Endodermal cell (in vitro differentiated cells): Measurements from ENCODE around the gene SPATA31C1. TPM values are rescaled to one million over a fixed set of nuclear protein-coding genes. Genes with fewer than 3 reads are reported as not detected.

Experiments
- DNase-seq: peaks from one replicate; pipeline ENCODE4 v3.0.0-alpha.2; 2017
- H3K27ac ChIP-seq: 2 replicates; pipeline ENCODE4 v1.5.1; 2013; ENCODE audit warnings: mild to moderate bottlenecking, low read depth, low read length, moderate library complexity
- H3K27me3 ChIP-seq: 2 replicates; pipeline ENCODE4 v1.6.1; 2013; ENCODE audit warnings: mild to moderate bottlenecking, low read length, moderate library complexity; ENCODE audit not compliant: insufficient read depth, control insufficient read depth, poor library complexity, severe bottlenecking
- H3K36me3 ChIP-seq: 2 replicates; pipeline ENCODE4 v1.7.0; 2013; ENCODE audit warnings: mild to moderate bottlenecking, low read length, moderate library complexity; ENCODE audit not compliant: control insufficient read depth, insufficient read depth
- H3K4me1 ChIP-seq: one replicate; pipeline ENCODE4 v1.7.0; 2013; ENCODE audit warnings: low read length; ENCODE audit not compliant: control insufficient read depth, insufficient read depth
- H3K4me3 ChIP-seq: 2 replicates; pipeline ENCODE4 v1.5.1; 2013; ENCODE audit warnings: mild to moderate bottlenecking, low read length, moderate library complexity
- H3K9ac ChIP-seq: 2 replicates; pipeline ENCODE4 v1.6.1; 2013; ENCODE audit warnings: mild to moderate bottlenecking, low read length, moderate library complexity; ENCODE audit not compliant: poor library complexity, severe bottlenecking; ENCODE audit errors: extremely low read depth
- H3K9me3 ChIP-seq: 2 replicates; pipeline ENCODE4 v1.6.1; 2013; ENCODE audit warnings: mild to moderate bottlenecking, low read length, moderate library complexity; ENCODE audit not compliant: control insufficient read depth
- H3K27ac Mint-ChIP-seq: 2 replicates; pipeline ENCODE4 v1.8.0; 2020; ENCODE audit warnings: mixed read lengths
- H3K27me3 Mint-ChIP-seq: 2 replicates; pipeline ENCODE4 v1.8.0; 2021; ENCODE audit warnings: mild to moderate bottlenecking, mixed read lengths; ENCODE audit not compliant: insufficient read depth
- H3K36me3 Mint-ChIP-seq: 2 replicates; pipeline ENCODE4 v1.8.0; 2020; ENCODE audit warnings: low read depth, mixed read lengths
- H3K4me1 Mint-ChIP-seq: 2 replicates; pipeline ENCODE4 v1.8.0; 2020; ENCODE audit warnings: mixed read lengths
- H3K4me3 Mint-ChIP-seq: 2 replicates; pipeline ENCODE4 v1.8.0; 2020; ENCODE audit warnings: mild to moderate bottlenecking, moderate library complexity, mixed read lengths
- H3K9me3 Mint-ChIP-seq: 2 replicates; pipeline ENCODE4 v1.8.0; 2020; ENCODE audit warnings: mild to moderate bottlenecking, mixed read lengths
- WGBS, 2 experiments: methylation state at CpG; one replicate each; pipeline versions ENCODE4 v1.1.5 to v1.1.7; 2013; ENCODE audit warnings: missing lambda C conversion rate in 2 of 2, mixed read lengths in 1 of 2; ENCODE audit not compliant: insufficient coverage in 1 of 2, insufficient read length in 1 of 2; 5-methylcytosine and 5-hydroxymethylcytosine counted together
- total RNA-seq, 2 donors: library from RNA; stranded (reverse); fragmentation: NEBNext Ultra II Directional in 1 of 2; extraction: Animal tissue kit (Norgen Biotek cat#: 25700) in 1 of 2; gene quantifications; 2 replicates in 1 of 2; 3 replicates in 1 of 2; pipeline ENCODE4 v1.2.1, GENCODE V29; 2021
- TF ChIP-seq, protein P1 (sequence below): fragments of 200-600 bp; sonication (generic); conservative IDR thresholded peaks from 2 replicates; pipeline ENCODE4 v1.5.0; 2021; ENCODE audit warnings: antibody characterized with exemption, mild to moderate bottlenecking

SPATA31C1 gene
- total RNA-seq, 2 donors from 2014 or later: 0.09 TPM; not detected in 1

DNA sequence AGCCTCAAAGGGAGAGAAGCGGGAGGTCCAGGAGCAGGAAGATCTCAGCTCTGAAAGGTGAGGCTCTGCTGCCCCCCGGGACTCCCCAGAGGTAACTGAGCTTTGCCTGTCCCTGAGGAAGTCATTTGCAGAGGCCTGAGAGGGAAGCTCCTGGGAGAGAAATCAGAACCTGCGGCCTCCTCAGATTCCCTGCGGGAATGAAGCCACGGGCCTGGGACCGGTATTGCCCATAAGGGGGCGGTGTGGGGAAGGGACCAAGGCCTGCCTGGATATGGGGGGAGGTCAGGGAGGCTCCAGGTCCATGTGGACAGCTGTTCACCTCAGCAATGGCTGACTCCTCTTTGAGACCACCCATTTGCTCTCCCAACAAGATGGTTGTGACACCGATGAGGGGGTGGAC, 33.8 kb upstream of the SPATA31C1 start:
- peaks cover 2% of the 10 kb centered on the region for H3K4me1 Mint-ChIP-seq
- Histone ChIP-seq H3K4me1 (no peaks in the 10 kb centered on the region), H3K36me3 (no peaks in the 10 kb centered on the region), H3K27ac (no peak overlapping the region), H3K9ac (no peak overlapping the region), H3K27me3 (no peaks in the 10 kb centered on the region), H3K4me3 (no peak overlapping the region), H3K9me3 (no peaks in the 10 kb centered on the region)
- H3K9me3 Mint-ChIP-seq: no peaks in the 10 kb centered on the region
- no peak overlapping the region for H3K4me3 Mint-ChIP-seq
- peaks cover 4% of the 10 kb centered on the region for H3K27me3 Mint-ChIP-seq
- H3K36me3 Mint-ChIP-seq: no peaks in the 10 kb centered on the region
- TF ChIP-seq, protein P1, sequence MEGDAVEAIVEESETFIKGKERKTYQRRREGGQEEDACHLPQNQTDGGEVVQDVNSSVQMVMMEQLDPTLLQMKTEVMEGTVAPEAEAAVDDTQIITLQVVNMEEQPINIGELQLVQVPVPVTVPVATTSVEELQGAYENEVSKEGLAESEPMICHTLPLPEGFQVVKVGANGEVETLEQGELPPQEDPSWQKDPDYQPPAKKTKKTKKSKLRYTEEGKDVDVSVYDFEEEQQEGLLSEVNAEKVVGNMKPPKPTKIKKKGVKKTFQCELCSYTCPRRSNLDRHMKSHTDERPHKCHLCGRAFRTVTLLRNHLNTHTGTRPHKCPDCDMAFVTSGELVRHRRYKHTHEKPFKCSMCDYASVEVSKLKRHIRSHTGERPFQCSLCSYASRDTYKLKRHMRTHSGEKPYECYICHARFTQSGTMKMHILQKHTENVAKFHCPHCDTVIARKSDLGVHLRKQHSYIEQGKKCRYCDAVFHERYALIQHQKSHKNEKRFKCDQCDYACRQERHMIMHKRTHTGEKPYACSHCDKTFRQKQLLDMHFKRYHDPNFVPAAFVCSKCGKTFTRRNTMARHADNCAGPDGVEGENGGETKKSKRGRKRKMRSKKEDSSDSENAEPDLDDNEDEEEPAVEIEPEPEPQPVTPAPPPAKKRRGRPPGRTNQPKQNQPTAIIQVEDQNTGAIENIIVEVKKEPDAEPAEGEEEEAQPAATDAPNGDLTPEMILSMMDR: peak; percentile 74
- 75 to 84% methylated on average over 6 to 8 of the region's 8 CpGs for WGBS, 2 experiments
- peak; percentile 90 for DNase-seq
- H3K27ac Mint-ChIP-seq: no peak overlapping the region

DNA sequence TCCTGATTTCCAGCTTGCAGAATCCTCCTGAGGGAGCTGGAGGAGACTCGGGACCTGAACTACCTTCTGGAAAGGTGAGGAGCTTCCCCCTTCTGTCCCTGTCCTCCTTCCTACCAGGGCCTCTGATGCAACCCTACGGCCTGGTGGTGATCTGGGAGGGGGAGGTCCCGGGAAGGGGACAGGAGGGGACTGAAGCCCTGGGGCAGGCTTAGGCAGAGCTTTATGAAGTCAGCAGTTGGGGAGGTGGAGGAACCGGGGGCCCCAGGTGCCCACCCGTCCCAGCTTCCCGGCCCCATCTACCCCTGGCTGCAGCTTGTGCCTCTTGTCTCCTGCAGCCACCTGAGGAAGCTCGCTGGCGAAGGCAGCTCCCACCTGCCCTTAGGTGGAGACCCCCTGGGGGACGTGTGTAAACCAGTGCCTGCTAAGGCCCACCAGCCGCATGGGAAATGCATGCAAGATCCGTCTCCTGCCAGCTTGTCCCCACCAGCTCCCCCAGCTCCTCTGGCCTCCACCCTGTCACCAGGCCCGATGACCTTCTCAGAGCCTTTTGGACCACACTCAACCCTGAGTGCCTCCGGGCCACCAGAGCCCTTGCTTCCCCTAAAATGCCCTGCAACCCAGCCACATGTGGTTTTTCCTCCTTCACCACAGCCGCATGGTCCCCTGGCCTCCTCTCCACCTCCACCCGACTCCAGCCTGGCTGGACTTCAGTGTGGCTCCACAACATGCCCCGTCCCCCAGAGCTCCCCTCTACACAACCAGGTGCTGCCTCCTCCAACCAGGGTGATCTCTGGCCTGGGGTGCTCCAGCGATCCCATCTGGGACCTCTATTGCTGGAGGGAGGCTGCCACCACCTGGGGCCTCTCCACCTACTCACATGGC, 32.9 kb upstream of the SPATA31C1 start:
- H3K27ac Mint-ChIP-seq: no peak overlapping the region
- WGBS, 2 experiments: 94 to 98% methylated on average over 7 to 17 of the region's 17 CpGs

DNA sequence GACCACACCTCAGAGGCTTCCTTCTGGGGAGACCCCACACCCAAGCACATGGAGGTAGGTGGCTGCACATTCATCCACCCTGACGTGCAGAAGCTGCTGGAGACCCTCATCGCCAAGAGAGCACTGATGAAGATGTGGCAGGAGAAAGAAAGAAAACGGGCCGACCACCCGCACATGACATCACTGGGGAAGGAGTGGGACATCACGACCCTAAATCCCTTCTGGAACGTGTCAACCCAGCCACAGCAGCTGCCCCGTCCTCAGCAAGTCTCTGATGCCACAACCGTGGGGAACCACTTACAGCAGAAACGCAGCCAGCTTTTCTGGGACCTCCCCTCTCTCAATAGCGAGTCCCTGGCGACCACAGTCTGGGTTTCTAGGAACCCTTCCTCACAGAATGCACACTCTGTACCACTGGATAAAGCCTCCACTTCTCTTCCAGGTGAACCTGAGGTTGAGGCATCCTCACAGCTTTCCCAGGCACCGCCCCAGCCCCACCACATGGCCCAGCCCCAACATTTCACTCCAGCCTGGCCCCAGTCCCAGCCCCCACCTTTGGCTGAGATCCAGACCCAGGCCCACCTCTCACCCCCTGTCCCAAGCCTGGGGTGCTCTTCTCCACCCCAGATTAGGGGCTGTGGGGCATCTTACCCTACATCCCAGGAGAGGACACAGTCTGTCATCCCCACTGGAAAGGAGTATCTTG, 32.1 kb upstream of the SPATA31C1 start:
- Histone ChIP-seq H3K4me1 (no peaks in the 10 kb centered on the region), H3K27ac (no peak overlapping the region), H3K9ac (no peak overlapping the region), H3K27me3 (no peaks in the 10 kb centered on the region), H3K9me3 (no peaks in the 10 kb centered on the region), H3K36me3 (no peaks in the 10 kb centered on the region), H3K4me3 (no peak overlapping the region)
- DNase-seq: no peak
- H3K36me3 Mint-ChIP-seq: no peaks in the 10 kb centered on the region
- no peak overlapping the region for H3K4me3 Mint-ChIP-seq
- TF ChIP-seq, protein P1: no peak
- WGBS, 2 experiments: 91 to 93% methylated on average over 10 to 13 of the region's 13 CpGs
- H3K27me3 Mint-ChIP-seq: peaks cover 4% of the 10 kb centered on the region
- peaks cover 2% of the 10 kb centered on the region for H3K4me1 Mint-ChIP-seq
- no peaks in the 10 kb centered on the region for H3K9me3 Mint-ChIP-seq
- no peak overlapping the region for H3K27ac Mint-ChIP-seq

More for the DNA sequence above, 32.9 kb upstream of the SPATA31C1 start:
- H3K27me3 Mint-ChIP-seq: peaks cover 4% of the 10 kb centered on the region
- no peaks in the 10 kb centered on the region for H3K4me1 ChIP-seq
- H3K27me3 ChIP-seq: no peaks in the 10 kb centered on the region
- no peak for DNase-seq
- H3K9me3 Mint-ChIP-seq: no peaks in the 10 kb centered on the region
- no peak overlapping the region for H3K27ac ChIP-seq
- TF ChIP-seq, protein P1: no peak
- no peaks in the 10 kb centered on the region for H3K36me3 ChIP-seq
- no peak overlapping the region for H3K9ac ChIP-seq
- H3K4me3 Mint-ChIP-seq: no peak overlapping the region
- H3K36me3 Mint-ChIP-seq: no peaks in the 10 kb centered on the region
- no peaks in the 10 kb centered on the region for H3K9me3 ChIP-seq
- H3K4me3 ChIP-seq: no peak overlapping the region
- peaks cover 2% of the 10 kb centered on the region for H3K4me1 Mint-ChIP-seq
